ENCODE measurements around the gene CHRNE. TPM values are rescaled to one million over a fixed set of nuclear protein-coding genes. Genes with fewer than 3 reads are reported as not detected.

Gene CHRNE
- total and polyA plus RNA-seq, 12 donors: 0.30 to 7.2 (median 0.56) TPM; not detected in 2

- intact Hi-C loops (cut with DNase I): no loop called here
These were observed 45.5 kb upstream of the CHRNE start, which contains the start of gene PFN1 for GRCh38 chr17:4948166-4948930. Gene PFN1, minus strand, starts transcription at chr17:4948530. Its CDS starts 136 bp downstream, at chr17:4948394.

DNA sequence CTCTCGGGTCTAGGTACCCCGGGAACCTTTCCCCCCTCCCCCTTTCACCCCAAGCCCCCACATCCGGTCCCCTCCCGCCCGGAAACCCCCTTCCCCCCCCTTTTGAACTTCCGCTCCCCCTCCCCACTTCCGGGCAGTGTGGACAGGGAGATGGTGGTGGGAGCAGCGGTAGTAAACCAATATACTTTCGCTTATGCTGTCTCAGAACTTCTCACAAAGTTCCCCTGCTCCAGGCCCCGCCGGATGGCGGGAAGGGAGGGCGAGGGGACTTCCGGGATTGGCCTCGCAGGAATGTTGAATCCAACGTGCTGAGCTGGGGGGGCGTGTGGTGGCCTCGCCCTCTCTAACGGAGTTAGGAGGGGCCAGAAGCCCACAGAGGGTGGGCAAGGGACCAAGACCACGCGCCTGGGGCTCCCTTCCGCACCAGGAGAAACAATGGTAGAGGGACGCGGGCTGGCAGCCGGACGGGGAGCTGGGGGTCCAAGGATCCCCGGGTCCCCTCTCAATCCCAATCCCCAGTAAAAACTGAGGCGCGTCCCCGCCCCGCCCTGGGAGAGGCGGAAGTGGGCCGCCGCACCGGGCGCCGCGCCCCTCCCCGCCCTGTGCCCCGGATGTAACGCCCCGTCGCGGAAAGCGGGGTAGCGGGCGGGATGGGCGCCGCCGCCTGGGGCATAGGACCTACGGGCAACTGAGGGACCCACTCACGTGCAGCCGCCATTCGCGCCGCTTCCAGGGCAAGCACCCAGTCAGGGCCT is 44.7 kb upstream of the CHRNE start:
- Histone ChIP-seq H3K36me3 (replicated peaks in 1 of 2) (peaks cover 0 to 42% of the 10 kb centered on the region in 2 donors), H3K9me3 (replicated peaks in 1 of 3) (no peaks in the 10 kb centered on the region), H3K4me3 (peak overlapping the region; percentile 85 to 98 (median 98)), H3K4me1 (replicated peaks in 1 of 2) (peaks cover 30 to 39% of the 10 kb centered on the region in 2 donors), H3K27ac (peak overlapping the region; percentile 87 to 99 (median 96)), H3K27me3 (no peaks in the 10 kb centered on the region)
- 0 to 1% (median 0%) methylated on average over 2 to 56 of the region's 56 CpGs for WGBS, 4 donors
- DNase-seq: peak in 6 of 7 donors; percentile 55 to 74 (median 60)
- intact Hi-C loops (cut with DNase I): no loop called here
- TF ChIP-seq, protein P1, sequence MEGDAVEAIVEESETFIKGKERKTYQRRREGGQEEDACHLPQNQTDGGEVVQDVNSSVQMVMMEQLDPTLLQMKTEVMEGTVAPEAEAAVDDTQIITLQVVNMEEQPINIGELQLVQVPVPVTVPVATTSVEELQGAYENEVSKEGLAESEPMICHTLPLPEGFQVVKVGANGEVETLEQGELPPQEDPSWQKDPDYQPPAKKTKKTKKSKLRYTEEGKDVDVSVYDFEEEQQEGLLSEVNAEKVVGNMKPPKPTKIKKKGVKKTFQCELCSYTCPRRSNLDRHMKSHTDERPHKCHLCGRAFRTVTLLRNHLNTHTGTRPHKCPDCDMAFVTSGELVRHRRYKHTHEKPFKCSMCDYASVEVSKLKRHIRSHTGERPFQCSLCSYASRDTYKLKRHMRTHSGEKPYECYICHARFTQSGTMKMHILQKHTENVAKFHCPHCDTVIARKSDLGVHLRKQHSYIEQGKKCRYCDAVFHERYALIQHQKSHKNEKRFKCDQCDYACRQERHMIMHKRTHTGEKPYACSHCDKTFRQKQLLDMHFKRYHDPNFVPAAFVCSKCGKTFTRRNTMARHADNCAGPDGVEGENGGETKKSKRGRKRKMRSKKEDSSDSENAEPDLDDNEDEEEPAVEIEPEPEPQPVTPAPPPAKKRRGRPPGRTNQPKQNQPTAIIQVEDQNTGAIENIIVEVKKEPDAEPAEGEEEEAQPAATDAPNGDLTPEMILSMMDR (IDR thresholded peaks at IDR 0.05): no peak
- TF ChIP-seq POLR2A (IDR thresholded peaks at IDR 0.05): no peak

More at GRCh38 chr17:4948166-4948930, 45.5 kb upstream of the CHRNE start, which contains the start of gene PFN1:
- Histone ChIP-seq H3K4me3 (peak within 1 kb of the TSS; percentile 85 to 98 (median 98)), H3K9me3 (replicated peaks in 1 of 3) (no peaks in the 10 kb centered on the region), H3K27ac (peak within 1 kb of the TSS; percentile 87 to 99 (median 96)), H3K36me3 (replicated peaks in 1 of 2) (peaks cover 0 to 34% of the 10 kb centered on the region in 2 donors), H3K4me1 (replicated peaks in 1 of 2) (peaks cover 30 to 39% of the 10 kb centered on the region in 2 donors), H3K27me3 (no peaks in the 10 kb centered on the region)
- peak; percentile 92 to 96 (median 94) for DNase-seq
- TF ChIP-seq POLR2A (IDR thresholded peaks at IDR 0.05): peak; percentile 87 to 90
- TF ChIP-seq, protein P1 (IDR thresholded peaks at IDR 0.05): no peak
- WGBS, 4 donors: 0 to 1% (median 0%) methylated on average over 10 to 59 of the region's 59 CpGs

- intact Hi-C loops (cut with DNase I): no loop called here
- Histone ChIP-seq H3K9me3 (replicated peaks in 1 of 3) (no peaks in the 10 kb centered on the region), H3K4me1 (replicated peaks in 1 of 2) (peaks cover 30 to 41% of the 10 kb centered on the region in 2 donors), H3K36me3 (replicated peaks in 1 of 2) (peaks cover 0 to 48% of the 10 kb centered on the region in 2 donors), H3K27me3 (no peaks in the 10 kb centered on the region), H3K4me3 (peak overlapping the region in 2 of 4 donors; percentile 85 to 98), H3K27ac (peak overlapping the region in 4 of 5 donors; percentile 92 to 99 (median 98))
- DNase-seq: peak in 1 of 7 donors; percentile 43
- no peak for TF ChIP-seq POLR2A (IDR thresholded peaks at IDR 0.05)
- TF ChIP-seq, protein P1 (IDR thresholded peaks at IDR 0.05): no peak
- WGBS, 4 donors: 0 to 9% (median 1%) methylated on average over 7 of the region's 7 CpGs
These were observed 44.1 kb upstream of the CHRNE start for GRCh38 chr17:4947010-4947410.

All from adrenal gland (tissue), 12 donors.